Ramos (cell line): Measurements from ENCODE around the gene CCDC87.
"Not testable (repeated sequence)": the region's sequence is repeated elsewhere in the genome, so short reads cannot be mapped to it uniquely, and the experiment has no call there.

Source experiments
- in situ Hi-C: fragments of 300-500 bp; cut with MboI; formaldehyde crosslinking; loops from one replicate; pipeline ENCODE4 v1.14.3; 2022; ENCODE audit warnings: low sequenced_read_pairs; ENCODE audit not compliant: unreplicated experiment

CCDC87 gene

GRCh38 chr11:66585447-66585846 lies 7.4 kb downstream of the CCDC87 start:
- in situ Hi-C loops: not testable (repeated sequence)

- in situ Hi-C loops: not testable (repeated sequence)
These were observed 10.2 kb downstream of the CCDC87 start for GRCh38 chr11:66582565-66583147.

- in situ Hi-C loops: no loop called here
These were observed 11.6 kb downstream of the CCDC87 start for GRCh38 chr11:66581261-66581660.

GRCh38 chr11:66580803-66581202 lies 12.1 kb downstream of the CCDC87 start:
- in situ Hi-C loops: no loop called here

- in situ Hi-C loops: loop anchor here (5.0 kb wide), 1 partner anchor 103 kb away; no protein-coding TSS in a partner anchor
These were observed 13.8 kb downstream of the CCDC87 start for GRCh38 chr11:66579017-66579606.

- in situ Hi-C loops: no loop called here
These were observed 22.0 kb downstream of the CCDC87 start for GRCh38 chr11:66570850-66571180.

GRCh38 chr11:66570079-66570849 lies 22.6 kb downstream of the CCDC87 start:
- in situ Hi-C loops: no loop called here

GRCh38 chr11:66569076-66569475 lies 23.8 kb downstream of the CCDC87 start:
- in situ Hi-C loops: no loop called here

- in situ Hi-C loops: no loop called here
These were observed 24.5 kb downstream of the CCDC87 start, which contains the start of gene CTSF for GRCh38 chr11:66568124-66568916. Gene CTSF, minus strand, starts transcription at chr11:66568606. Its CDS starts 120 bp downstream, at chr11:66568486.

- in situ Hi-C loops: no loop called here
These were observed 25.1 kb downstream of the CCDC87 start for GRCh38 chr11:66567787-66568123.

GRCh38 chr11:66566221-66566620 lies 26.6 kb downstream of the CCDC87 start:
- in situ Hi-C loops: no loop called here

- in situ Hi-C loops: no loop called here
These were observed 27.9 kb downstream of the CCDC87 start for GRCh38 chr11:66564984-66565383.

GRCh38 chr11:66564538-66564937 lies 28.3 kb downstream of the CCDC87 start:
- in situ Hi-C loops: no loop called here

GRCh38 chr11:66563832-66564231 lies 29.0 kb downstream of the CCDC87 start:
- in situ Hi-C loops: no loop called here

GRCh38 chr11:66562907-66563583 lies 29.8 kb downstream of the CCDC87 start:
- in situ Hi-C loops: no loop called here

- in situ Hi-C loops: no loop called here
These were observed 30.6 kb downstream of the CCDC87 start for GRCh38 chr11:66562275-66562674.

- in situ Hi-C loops: no loop called here
These were observed 31.0 kb downstream of the CCDC87 start for GRCh38 chr11:66561975-66562248.

GRCh38 chr11:66561178-66561974 lies 31.5 kb downstream of the CCDC87 start:
- in situ Hi-C loops: no loop called here

GRCh38 chr11:66559866-66560676 lies 32.8 kb downstream of the CCDC87 start:
- in situ Hi-C loops: no loop called here
